Spleen (tissue), 11 donors: ENCODE data around the gene RNF215. TPM values are rescaled to one million over a fixed set of nuclear protein-coding genes. Genes with fewer than 3 reads are reported as not detected.

ENCODE experiments used
- DNase-seq: peaks from one replicate; pipeline ENCODE4 v3.0.0-alpha.2; 2020
- H3K27ac ChIP-seq, 8 donors: fragments of 200-600 bp; sonication (generic) in 7 of 8; 1 replicate in 4 of 8; 2 replicates in 4 of 8; pipeline versions ENCODE4 v1.5.0 to v1.8.0; 2016 to 2021; ENCODE audit warnings: inconsistent platforms in 4 of 8, mild to moderate bottlenecking in 4 of 8, moderate library complexity in 1 of 8
- H3K27me3 ChIP-seq, 7 donors: fragments of 200-600 bp; sonication (generic) in 6 of 7; replicated peaks in 1 of 7; 1 replicate in 4 of 7; 2 replicates in 3 of 7; pipeline versions ENCODE4 v1.5.0 to v1.8.0; 2016 to 2021; ENCODE audit warnings: inconsistent platforms in 3 of 7, mild to moderate bottlenecking in 1 of 7
- H3K36me3 ChIP-seq, 6 donors: fragments of 200-600 bp; sonication (generic) in 5 of 6; 1 replicate in 4 of 6; 2 replicates in 2 of 6; pipeline versions ENCODE4 v1.5.0 to v1.8.0; 2016 to 2021; ENCODE audit warnings: inconsistent platforms in 2 of 6
- H3K4me1 ChIP-seq, 6 donors: fragments of 200-600 bp; sonication (generic) in 5 of 6; 1 replicate in 3 of 6; 2 replicates in 3 of 6; pipeline versions ENCODE4 v1.5.0 to v1.8.0; 2016 to 2021; ENCODE audit warnings: inconsistent platforms in 3 of 6
- H3K4me3 ChIP-seq, 8 donors: fragments of 200-600 bp; sonication (generic) in 7 of 8; 1 replicate in 4 of 8; 2 replicates in 4 of 8; pipeline versions ENCODE4 v1.5.0 to v1.8.0; 2016 to 2021; ENCODE audit warnings: inconsistent platforms in 4 of 8, mild to moderate bottlenecking in 4 of 8, moderate library complexity in 2 of 8
- H3K9me3 ChIP-seq, 8 donors: fragments of 200-600 bp; sonication (generic) in 7 of 8; 1 replicate in 4 of 8; 2 replicates in 4 of 8; pipeline versions ENCODE4 v1.5.0 to v1.8.0; 2016 to 2021; ENCODE audit warnings: inconsistent platforms in 4 of 8
- POLR2A ChIP-seq, 3 donors: fragments of 450-650 bp; IDR thresholded peaks; one replicate each; pipeline ENCODE4 v1.5.1; 2017; ENCODE audit warnings: antibody characterized with exemption in 3 of 3, mild to moderate bottlenecking in 1 of 3
- POLR2AphosphoS5 ChIP-seq, 3 donors: sonication (generic); formaldehyde crosslinking; IDR thresholded peaks; one replicate each; pipeline ENCODE4 v1.5.1; 2017; ENCODE audit warnings: antibody characterized with exemption in 3 of 3
- WGBS, 5 donors: extraction: QIAGEN DNeasy Blood & Tissue Kit in 3 of 5; methylation state at CpG; one replicate each; pipeline versions ENCODE4 v1.1.5 to v1.1.7; 2013 to 2018; 5-methylcytosine and 5-hydroxymethylcytosine counted together
- intact Hi-C: fragments of 100-400 bp; cut with DNase I; formaldehyde crosslinking; loops from one replicate; pipeline ENCODE4 v1.15.0; 2023; ENCODE audit warnings: low total_unique reads
- polyA plus RNA-seq, 3 donors: library from polyadenylated mRNA; stranded (reverse); fragments of 200-250 nt; gene quantifications; one replicate each; pipeline ENCODE4 v1.2.1, GENCODE V29; 2013
- total RNA-seq, 7 donors: library from RNA; depleted of rRNA in 3 of 7; stranded (reverse); fragments of >200 nt in 3 of 7; fragmentation: NEBNext Ultra II Directional in 4 of 7; extraction: Animal tissue kit (Norgen Biotek cat#: 25700) in 4 of 7; gene quantifications; one replicate each; pipeline versions ENCODE4 v1.1.0 to v1.2.1, GENCODE V29; 2016 to 2021
- TF ChIP-seq, protein P1 (sequence below), 11 experiments: fragments of 200-600 bp in 7 of 11; fragments of 450-650 bp in 4 of 11; sonication (generic) in 4 of 11; IDR thresholded peaks in 8 of 11; conservative IDR thresholded peaks in 3 of 11; 1 replicate in 7 of 11; 2 replicates in 4 of 11; pipeline versions ENCODE4 v1.4.0 to v1.8.0; 2016 to 2021; ENCODE audit warnings: antibody characterized with exemption in 11 of 11, inconsistent platforms in 4 of 11, mild to moderate bottlenecking in 1 of 11
- donor health status: healthy with polysubstance abuse.
- donor health status: DM: no; HTN: no; CAD: no; lungs with moderate emphysema.
- donor health status: DM: no; HTN: no; CAD: no.
- donor health status: Bipolar disorder and iron deficiency.
- donor health status: healthy.
- donor health status: DM: no; HTN: no; CAD: no.
- donor health status: DM: yes; HTN: yes; CAD: no.

RNF215 gene
- total and polyA plus RNA-seq, 10 donors = 6.5 to 19.5 (median 12.8) TPM

DNA sequence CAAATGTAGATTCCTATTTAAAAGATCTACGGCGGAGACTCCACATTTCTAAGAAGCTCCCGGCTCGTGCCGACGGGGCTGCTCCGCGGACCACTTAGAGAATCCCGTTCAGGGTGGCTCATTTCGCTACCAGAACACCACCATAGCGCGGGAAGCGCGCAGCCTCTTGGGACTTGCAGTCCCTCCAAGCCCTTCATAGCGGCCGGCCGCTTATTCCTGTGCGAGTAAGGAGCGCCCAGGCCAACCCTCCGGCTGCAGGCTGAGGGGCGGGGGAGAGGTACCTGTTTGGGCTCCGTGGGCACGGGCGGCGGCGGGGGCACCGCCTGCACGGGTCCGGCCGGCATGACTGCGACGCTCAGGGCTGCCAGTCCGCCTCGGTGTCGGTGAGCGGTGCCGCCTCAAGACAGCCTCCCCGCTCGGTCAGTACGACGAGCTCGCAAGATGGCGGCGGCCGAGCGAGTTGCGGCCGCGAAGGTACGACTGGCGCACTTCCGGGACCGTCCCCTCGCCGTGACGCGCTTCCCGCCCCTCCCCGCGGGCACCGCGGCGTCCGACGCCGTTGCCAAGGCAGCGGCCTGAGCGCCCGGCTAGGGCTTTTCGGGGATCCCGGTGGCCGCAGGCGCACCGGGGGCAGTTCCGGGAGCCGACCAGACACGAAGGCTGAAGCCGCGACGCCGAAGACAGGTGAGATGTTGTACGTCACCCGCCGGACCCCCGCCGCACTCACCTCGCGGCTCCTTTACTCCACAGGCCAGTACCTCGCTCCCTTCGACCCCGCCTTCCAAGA, 30.6 kb downstream of the RNF215 start, which contains the start of the genes CCDC157 and SF3A1:
TSS of gene CCDC157 (plus strand) at position 559 of the 787 bp plus-strand sequence. CDS start 8,994 bp downstream, outside the sequence.
TSS of gene SF3A1 (minus strand) at position 446 of the 787 bp plus-strand sequence. CDS start at position 344, 102 bp downstream.
- H3K27ac ChIP-seq = peak within 1 kb of the TSS; percentile 85 to 99 (median 98)

DNA sequence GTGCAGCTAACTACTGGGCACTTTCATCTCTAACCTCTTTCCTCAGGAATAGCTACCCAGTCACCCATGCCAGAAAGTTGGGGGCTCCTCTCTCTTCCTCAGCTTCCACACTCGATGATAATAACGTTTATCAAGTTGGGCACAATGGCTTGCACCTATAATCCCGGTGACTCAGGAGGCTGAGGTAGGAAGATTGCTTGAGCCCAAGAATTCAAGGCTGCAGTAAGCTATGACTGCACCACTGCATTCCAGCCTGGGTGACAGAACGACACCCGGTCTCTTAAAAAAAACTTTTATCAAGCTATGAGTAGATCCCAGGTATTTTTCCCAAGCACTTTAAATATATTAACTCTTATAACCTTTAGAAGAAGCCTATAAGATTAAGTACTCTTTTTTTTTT, 32.6 kb downstream of the RNF215 start:
- Histone ChIP-seq H3K36me3 (peaks cover 0 to 45% (median 37%) of the 10 kb centered on the region in 6 donors), H3K27ac (peak overlapping the region in 2 of 8 donors; percentile 0 to 99), H3K9me3 (no peaks in the 10 kb centered on the region), H3K27me3 (no peaks in the 10 kb centered on the region), H3K4me3 (peak overlapping the region in 4 of 8 donors; percentile 68 to 92 (median 79)), H3K4me1 (peaks cover 40 to 79% (median 65%) of the 10 kb centered on the region in 6 donors)
- intact Hi-C loops = no loop called here
- WGBS, 5 donors = 68 to 88% (median 74%) methylated on average over 5 of the region's 5 CpGs
- DNase-seq = no peak
- TF ChIP-seq, protein P1, sequence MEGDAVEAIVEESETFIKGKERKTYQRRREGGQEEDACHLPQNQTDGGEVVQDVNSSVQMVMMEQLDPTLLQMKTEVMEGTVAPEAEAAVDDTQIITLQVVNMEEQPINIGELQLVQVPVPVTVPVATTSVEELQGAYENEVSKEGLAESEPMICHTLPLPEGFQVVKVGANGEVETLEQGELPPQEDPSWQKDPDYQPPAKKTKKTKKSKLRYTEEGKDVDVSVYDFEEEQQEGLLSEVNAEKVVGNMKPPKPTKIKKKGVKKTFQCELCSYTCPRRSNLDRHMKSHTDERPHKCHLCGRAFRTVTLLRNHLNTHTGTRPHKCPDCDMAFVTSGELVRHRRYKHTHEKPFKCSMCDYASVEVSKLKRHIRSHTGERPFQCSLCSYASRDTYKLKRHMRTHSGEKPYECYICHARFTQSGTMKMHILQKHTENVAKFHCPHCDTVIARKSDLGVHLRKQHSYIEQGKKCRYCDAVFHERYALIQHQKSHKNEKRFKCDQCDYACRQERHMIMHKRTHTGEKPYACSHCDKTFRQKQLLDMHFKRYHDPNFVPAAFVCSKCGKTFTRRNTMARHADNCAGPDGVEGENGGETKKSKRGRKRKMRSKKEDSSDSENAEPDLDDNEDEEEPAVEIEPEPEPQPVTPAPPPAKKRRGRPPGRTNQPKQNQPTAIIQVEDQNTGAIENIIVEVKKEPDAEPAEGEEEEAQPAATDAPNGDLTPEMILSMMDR (IDR thresholded peaks at IDR 0.05 in 8 of 11, conservative IDR thresholded peaks at IDR 0.05 in 3 of 11) = no peak
- TF ChIP-seq POLR2AphosphoS5 (IDR thresholded peaks at IDR 0.05) (no peak), POLR2A (IDR thresholded peaks at IDR 0.05) (no peak)

More for the DNA sequence above, 30.6 kb downstream of the RNF215 start, which contains the start of the genes CCDC157 and SF3A1:
- Histone ChIP-seq H3K4me3 (peak within 1 kb of the TSS; percentile 68 to 92 (median 85)), H3K36me3 (peaks cover 0 to 25% (median 17%) of the 10 kb centered on the region in 6 donors), H3K9me3 (no peaks in the 10 kb centered on the region), H3K4me1 (peaks cover 32 to 59% (median 50%) of the 10 kb centered on the region in 6 donors), H3K27me3 (no peaks in the 10 kb centered on the region)
- intact Hi-C loops = no loop called here
- 0 to 1% (median 0%) methylated on average over 54 to 91 of the region's 91 CpGs for WGBS, 5 donors
- DNase-seq = peak; percentile 98
- TF ChIP-seq, protein P1 (IDR thresholded peaks at IDR 0.05 in 8 of 11, conservative IDR thresholded peaks at IDR 0.05 in 3 of 11) = peak in 3 of 11 experiments; percentile 21 to 35 (median 22)
- TF ChIP-seq POLR2A (IDR thresholded peaks at IDR 0.05) (peak; percentile 58 to 76 (median 64)), POLR2AphosphoS5 (IDR thresholded peaks at IDR 0.05) (peak; percentile 98 to 99 (median 98))

DNA sequence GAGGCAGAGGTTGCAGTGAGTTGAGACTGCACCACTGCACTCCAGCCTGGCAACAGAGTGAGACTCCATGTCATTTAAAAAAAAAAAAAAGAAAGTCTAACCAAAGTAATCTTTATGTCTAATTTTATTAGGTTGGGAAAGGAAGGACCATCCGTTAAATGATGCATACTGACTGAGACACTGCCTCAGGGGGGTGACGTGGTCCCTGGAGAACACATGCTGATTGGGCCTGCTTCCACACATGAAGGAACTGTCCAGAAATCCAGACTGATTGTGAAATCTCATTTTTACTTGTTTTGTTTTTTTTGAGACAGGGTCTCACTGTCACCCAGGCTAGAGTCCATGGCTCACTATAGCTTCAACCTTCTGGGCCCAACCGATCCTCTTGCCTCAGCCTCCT, 36.0 kb downstream of the RNF215 start:
- WGBS, 5 donors = 82 to 95% (median 91%) methylated on average over 3 of the region's 3 CpGs
- Histone ChIP-seq H3K27ac (no peak overlapping the region), H3K36me3 (peaks cover 0 to 79% (median 70%) of the 10 kb centered on the region in 6 donors), H3K4me1 (peaks cover 46 to 100% (median 82%) of the 10 kb centered on the region in 6 donors), H3K9me3 (no peaks in the 10 kb centered on the region), H3K27me3 (no peaks in the 10 kb centered on the region), H3K4me3 (no peak overlapping the region)
- TF ChIP-seq, protein P1 (IDR thresholded peaks at IDR 0.05 in 8 of 11, conservative IDR thresholded peaks at IDR 0.05 in 3 of 11) = no peak
- TF ChIP-seq POLR2A (IDR thresholded peaks at IDR 0.05) (no peak), POLR2AphosphoS5 (IDR thresholded peaks at IDR 0.05) (no peak)
- intact Hi-C loops = no loop called here
- no peak for DNase-seq

DNA sequence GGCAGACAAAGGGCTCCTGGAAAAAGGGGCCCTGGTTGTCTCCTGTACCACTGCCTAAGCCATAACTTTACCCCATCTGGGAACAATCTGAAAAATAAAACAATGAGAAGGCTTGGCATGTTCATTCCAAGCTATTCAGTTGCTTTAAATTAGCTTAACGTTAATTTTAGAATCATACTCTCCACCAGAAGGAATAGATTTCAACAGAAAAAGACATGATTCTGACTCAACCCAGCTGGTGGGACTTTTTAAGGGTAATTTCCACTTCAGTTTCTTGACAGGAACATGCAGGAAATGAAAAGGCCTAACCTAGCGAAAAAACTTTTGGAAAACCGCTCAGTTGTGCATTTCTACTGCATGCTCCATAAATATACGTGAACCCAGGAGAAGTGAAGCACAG, 38.4 kb downstream of the RNF215 start:
- H3K36me3 ChIP-seq = peaks cover 0 to 100% (median 94%) of the 10 kb centered on the region in 6 donors
- no peak for TF ChIP-seq POLR2A (IDR thresholded peaks at IDR 0.05)
- H3K9me3 ChIP-seq = no peaks in the 10 kb centered on the region
- no peak for DNase-seq
- intact Hi-C loops = no loop called here
- H3K4me3 ChIP-seq = no peak overlapping the region
- WGBS, 5 donors = 50 to 74% (median 64%) methylated on average over 4 of the region's 4 CpGs
- H3K4me1 ChIP-seq = peaks cover 23 to 95% (median 66%) of the 10 kb centered on the region in 6 donors
- peak overlapping the region in 6 of 8 donors; percentile 49 to 59 (median 52) for H3K27ac ChIP-seq
- H3K27me3 ChIP-seq = no peaks in the 10 kb centered on the region
